Uterus (tissue), 4 donors: ENCODE data around the gene CLCA1. TPM values are rescaled to one million over a fixed set of nuclear protein-coding genes. Genes with fewer than 3 reads are reported as not detected.

ENCODE experiments used
- DNase-seq, 2 donors: peaks; one replicate each; pipeline ENCODE4 v3.0.0-alpha.2; 2019 to 2020
- H3K27ac ChIP-seq, 2 donors: fragments of 200-600 bp; sonication (generic); 1 replicate in 1 of 2; 2 replicates in 1 of 2; pipeline ENCODE4 v1.5.1; 2016 to 2018
- H3K27me3 ChIP-seq, 2 donors: fragments of 200-600 bp; sonication (generic); one replicate each; pipeline ENCODE4 v1.5.1; 2018 to 2019; ENCODE audit warnings: control low read depth in 1 of 2
- H3K36me3 ChIP-seq, 2 donors: fragments of 200-600 bp; sonication (generic); one replicate each; pipeline ENCODE4 v1.5.1; 2019; ENCODE audit warnings: control low read depth in 1 of 2
- H3K4me1 ChIP-seq, 2 donors: fragments of 200-600 bp; sonication (generic); one replicate each; pipeline ENCODE4 v1.5.1; 2018 to 2019; ENCODE audit warnings: control low read depth in 1 of 2
- H3K4me3 ChIP-seq, 2 donors: fragments of 200-600 bp; sonication (generic); 1 replicate in 1 of 2; 2 replicates in 1 of 2; pipeline ENCODE4 v1.5.1; 2018 to 2019; ENCODE audit warnings: mild to moderate bottlenecking in 1 of 2
- H3K9me3 ChIP-seq, 2 donors: fragments of 200-600 bp; sonication (generic); one replicate each; pipeline ENCODE4 v1.5.1; 2019; ENCODE audit warnings: control low read depth in 1 of 2
- POLR2A ChIP-seq, 2 donors: fragments of 450-650 bp; IDR thresholded peaks; one replicate each; pipeline ENCODE4 v1.6.1; 2016; ENCODE audit warnings: antibody characterized with exemption in 2 of 2, mild to moderate bottlenecking in 1 of 2, moderate library complexity in 1 of 2
- intact Hi-C: fragments of 100-400 bp; cut with DNase I; formaldehyde crosslinking; loops from one replicate; pipeline ENCODE4 v1.15.1; 2023; ENCODE audit warnings: low total_unique reads
- total RNA-seq, 4 donors: library from RNA; depleted of rRNA in 3 of 4; stranded (reverse); fragments of >200 nt in 3 of 4; gene quantifications; one replicate each; pipeline versions ENCODE4 v1.1.0 to v1.2.4, GENCODE V29; 2014 to 2023
- TF ChIP-seq, protein P1 (sequence below), 4 experiments: fragments of 200-600 bp in 2 of 4; fragments of 450-650 bp in 2 of 4; sonication (generic) in 2 of 4; IDR thresholded peaks; one replicate each; pipeline ENCODE4 v1.5.1; 2016 to 2019; ENCODE audit warnings: antibody characterized with exemption in 4 of 4, mild to moderate bottlenecking in 2 of 4, moderate library complexity in 1 of 4
- donor health status: DM: yes; HTN: yes; CAD: no.

The CLCA1 gene
- total RNA-seq, 4 donors from 2014 or later: 0.21 to 0.29 TPM; not detected in 2

DNA sequence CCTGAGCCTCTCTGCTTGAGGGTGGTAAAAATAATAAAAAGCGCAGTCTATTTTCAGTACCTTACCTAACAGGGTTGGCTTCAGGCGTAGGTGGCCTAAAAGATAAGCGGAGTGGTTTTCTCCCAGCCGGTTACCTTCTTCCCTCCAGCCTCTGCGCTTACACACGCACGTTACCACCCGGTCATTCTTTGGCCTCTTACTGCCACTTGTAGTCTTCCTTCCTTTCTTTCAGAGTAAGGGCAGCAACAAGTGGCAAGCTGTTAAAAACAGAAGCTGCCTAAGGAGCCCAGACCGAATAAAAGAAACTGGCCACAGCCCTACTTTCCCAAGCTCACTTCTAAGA is 35.4 kb downstream of the CLCA1 start:
- no peak for TF ChIP-seq POLR2A (IDR thresholded peaks at IDR 0.05)
- TF ChIP-seq, protein P1, sequence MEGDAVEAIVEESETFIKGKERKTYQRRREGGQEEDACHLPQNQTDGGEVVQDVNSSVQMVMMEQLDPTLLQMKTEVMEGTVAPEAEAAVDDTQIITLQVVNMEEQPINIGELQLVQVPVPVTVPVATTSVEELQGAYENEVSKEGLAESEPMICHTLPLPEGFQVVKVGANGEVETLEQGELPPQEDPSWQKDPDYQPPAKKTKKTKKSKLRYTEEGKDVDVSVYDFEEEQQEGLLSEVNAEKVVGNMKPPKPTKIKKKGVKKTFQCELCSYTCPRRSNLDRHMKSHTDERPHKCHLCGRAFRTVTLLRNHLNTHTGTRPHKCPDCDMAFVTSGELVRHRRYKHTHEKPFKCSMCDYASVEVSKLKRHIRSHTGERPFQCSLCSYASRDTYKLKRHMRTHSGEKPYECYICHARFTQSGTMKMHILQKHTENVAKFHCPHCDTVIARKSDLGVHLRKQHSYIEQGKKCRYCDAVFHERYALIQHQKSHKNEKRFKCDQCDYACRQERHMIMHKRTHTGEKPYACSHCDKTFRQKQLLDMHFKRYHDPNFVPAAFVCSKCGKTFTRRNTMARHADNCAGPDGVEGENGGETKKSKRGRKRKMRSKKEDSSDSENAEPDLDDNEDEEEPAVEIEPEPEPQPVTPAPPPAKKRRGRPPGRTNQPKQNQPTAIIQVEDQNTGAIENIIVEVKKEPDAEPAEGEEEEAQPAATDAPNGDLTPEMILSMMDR (IDR thresholded peaks at IDR 0.05): no peak
- Histone ChIP-seq H3K4me3 (peak overlapping the region in 1 of 2 donors; percentile 24), H3K4me1 (no peaks in the 10 kb centered on the region), H3K27me3 (no peaks in the 10 kb centered on the region), H3K36me3 (no peaks in the 10 kb centered on the region), H3K27ac (peak overlapping the region; percentile 90 to 93), H3K9me3 (no peaks in the 10 kb centered on the region)
- DNase-seq: peak in 1 of 2 donors; percentile 34
- intact Hi-C loops: loop anchor here (10.0 kb wide), 1 partner anchor 109 kb away; the partner anchor contains the start of gene ODF2L

DNA sequence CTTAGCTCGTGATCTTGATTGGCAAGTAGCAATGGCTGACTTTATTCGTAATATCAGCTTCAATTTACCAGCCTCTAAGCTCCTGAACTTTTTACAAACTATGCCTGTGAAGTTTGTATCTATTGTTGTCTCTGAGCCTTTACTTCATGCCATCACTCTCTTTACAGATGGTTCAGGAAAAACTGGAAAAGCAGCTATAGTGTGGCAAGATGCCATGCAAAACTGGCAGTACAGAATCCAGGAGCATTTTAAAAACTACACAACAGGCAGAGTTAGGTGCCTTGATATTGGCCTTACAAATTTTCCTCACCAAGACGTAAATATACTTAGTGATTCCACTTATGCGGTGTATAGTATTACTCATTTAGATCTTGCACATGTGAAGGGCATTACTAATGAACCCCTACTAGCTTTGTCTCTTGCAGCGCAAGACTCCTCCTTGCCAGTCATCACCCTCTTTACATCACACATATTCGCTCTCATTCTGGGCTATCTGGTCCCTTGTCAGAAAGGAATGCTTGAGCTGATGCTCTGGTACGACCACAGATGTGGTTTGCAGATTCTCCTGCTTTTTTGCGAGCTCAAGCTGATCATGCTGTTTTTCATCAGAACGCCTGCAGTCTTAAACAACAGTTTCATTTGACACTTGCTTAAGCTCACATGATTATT is 36.3 kb downstream of the CLCA1 start:
- DNase-seq: no peak
- Histone ChIP-seq H3K27ac (peak overlapping the region; percentile 90 to 93), H3K36me3 (no peaks in the 10 kb centered on the region), H3K4me1 (no peaks in the 10 kb centered on the region), H3K9me3 (no peaks in the 10 kb centered on the region), H3K4me3 (no peak overlapping the region), H3K27me3 (no peaks in the 10 kb centered on the region)
- no peak for TF ChIP-seq POLR2A (IDR thresholded peaks at IDR 0.05)
- TF ChIP-seq, protein P1 (IDR thresholded peaks at IDR 0.05): no peak
- intact Hi-C loops: loop anchor here (10.0 kb wide), 1 partner anchor 110 kb away; the partner anchor contains the start of gene ODF2L

DNA sequence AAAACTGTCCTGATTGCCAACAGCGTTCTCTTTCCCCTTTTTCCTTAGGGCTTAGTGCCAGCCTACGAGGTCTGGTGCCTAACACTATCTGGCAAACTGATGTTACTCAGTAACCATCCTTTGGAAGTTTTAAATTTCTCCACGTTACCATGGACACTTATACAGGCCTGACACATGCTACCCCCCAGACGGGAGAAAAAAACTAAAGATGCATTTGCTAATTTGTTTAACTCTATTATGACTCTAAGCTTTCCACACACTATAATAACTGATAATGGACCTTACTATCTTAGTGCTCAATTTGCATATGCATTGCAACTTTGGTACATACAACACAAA is 36.8 kb downstream of the CLCA1 start:
- DNase-seq: no peak
- TF ChIP-seq POLR2A (IDR thresholded peaks at IDR 0.05): no peak
- Histone ChIP-seq H3K4me1 (no peaks in the 10 kb centered on the region), H3K9me3 (no peaks in the 10 kb centered on the region), H3K36me3 (no peaks in the 10 kb centered on the region), H3K27ac (peak overlapping the region; percentile 90 to 93), H3K27me3 (no peaks in the 10 kb centered on the region), H3K4me3 (no peak overlapping the region)
- intact Hi-C loops: loop anchor here (10.0 kb wide), 1 partner anchor 111 kb away; the partner anchor contains the start of gene ODF2L

DNA sequence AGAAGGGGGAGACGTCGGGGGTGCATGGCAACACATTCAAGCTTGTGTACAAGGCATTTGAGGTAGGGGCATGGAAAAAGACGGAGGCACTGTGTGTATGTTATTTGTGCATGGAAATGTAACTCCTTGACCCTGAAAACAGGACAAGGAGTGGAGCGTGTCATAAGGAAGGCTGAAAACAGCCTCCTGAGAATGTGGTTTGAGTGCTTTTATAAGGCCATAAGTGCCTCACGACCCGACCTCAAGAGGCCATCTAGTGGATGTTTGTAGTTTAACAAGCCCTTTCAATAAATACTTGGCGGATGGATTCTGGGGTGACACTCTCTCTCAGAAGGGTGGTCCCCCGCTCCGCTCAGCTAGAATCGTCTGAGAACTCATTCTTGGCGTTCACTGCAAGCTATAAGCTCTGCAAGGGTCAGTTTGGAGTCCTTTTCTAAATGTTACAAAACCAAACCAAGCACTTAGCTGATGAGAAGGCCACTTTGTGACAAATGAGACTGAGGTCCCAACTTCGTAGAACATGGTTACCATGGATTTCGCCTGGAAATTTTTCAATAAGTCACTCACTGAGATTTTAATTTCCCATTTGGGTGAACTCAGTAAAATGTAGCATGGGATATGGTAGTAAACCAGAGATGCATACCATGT is 39.3 kb downstream of the CLCA1 start:
- DNase-seq: peak in 1 of 2 donors; percentile 42
- H3K9me3 ChIP-seq: no peaks in the 10 kb centered on the region
- no peaks in the 10 kb centered on the region for H3K27me3 ChIP-seq
- H3K4me1 ChIP-seq: no peaks in the 10 kb centered on the region
- no peaks in the 10 kb centered on the region for H3K36me3 ChIP-seq
- intact Hi-C loops: loop anchor here (10.0 kb wide), 1 partner anchor 113 kb away; the partner anchor contains the start of gene ODF2L
- H3K27ac ChIP-seq: no peak overlapping the region
- TF ChIP-seq, protein P1 (IDR thresholded peaks at IDR 0.05): peak; percentile 40 to 62 (median 57)
- TF ChIP-seq POLR2A (IDR thresholded peaks at IDR 0.05): no peak
- no peak overlapping the region for H3K4me3 ChIP-seq

DNA sequence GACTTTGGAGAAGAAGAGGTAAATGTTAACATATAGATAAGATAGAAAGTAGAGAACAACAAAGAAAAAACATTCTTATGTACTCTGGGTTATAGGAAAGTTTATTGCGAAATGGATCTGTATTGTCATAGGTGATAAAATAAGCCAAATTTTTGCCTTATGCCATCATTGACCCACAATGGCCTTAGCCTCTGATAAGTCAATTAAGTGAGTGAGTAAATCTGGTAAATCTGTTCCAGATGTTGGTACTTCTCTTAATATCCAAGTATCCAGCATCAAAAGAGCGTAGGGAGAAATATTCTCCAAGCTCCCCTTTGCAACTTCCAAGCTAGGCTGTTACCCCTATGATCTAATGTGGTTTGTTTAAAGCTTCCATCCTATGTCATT is 39.8 kb downstream of the CLCA1 start:
- no peaks in the 10 kb centered on the region for H3K27me3 ChIP-seq
- no peaks in the 10 kb centered on the region for H3K4me1 ChIP-seq
- intact Hi-C loops: loop anchor here (10.0 kb wide), 1 partner anchor 114 kb away; the partner anchor contains the start of gene ODF2L
- DNase-seq: no peak
- H3K9me3 ChIP-seq: no peaks in the 10 kb centered on the region
- TF ChIP-seq POLR2A (IDR thresholded peaks at IDR 0.05): no peak
- TF ChIP-seq, protein P1 (IDR thresholded peaks at IDR 0.05): no peak
- no peaks in the 10 kb centered on the region for H3K36me3 ChIP-seq
- H3K27ac ChIP-seq: no peak overlapping the region
- no peak overlapping the region for H3K4me3 ChIP-seq
